Upper lobe of left lung (tissue), 6 donors: ENCODE measurements around the gene BNIPL. TPM values are rescaled to one million over a fixed set of nuclear protein-coding genes. Genes with fewer than 3 reads are reported as not detected.

Experiments used
- ATAC-seq, 2 donors: fragments of 200-7000 bp; cut with Tn5 transposase; one replicate each; pipeline ENCODE4 v1.9.1; 2022; ENCODE audit warnings: mild to moderate bottlenecking in 2 of 2, moderate library complexity in 2 of 2; ENCODE audit not compliant: low FRiP score in 2 of 2
- DNase-seq, 2 donors: peaks; one replicate each; pipeline ENCODE4 v3.0.0-alpha.2; 2019 to 2020
- H3K27ac ChIP-seq, 4 donors: fragments of 200-600 bp; sonication (generic); one replicate each; pipeline ENCODE4 v1.5.1; 2016 to 2019
- H3K27me3 ChIP-seq, 4 donors: fragments of 200-600 bp; sonication (generic); one replicate each; pipeline ENCODE4 v1.5.1; 2017 to 2019
- H3K36me3 ChIP-seq, 4 donors: fragments of 200-600 bp; sonication (generic); one replicate each; pipeline ENCODE4 v1.5.1; 2016 to 2019
- H3K4me1 ChIP-seq, 4 donors: fragments of 200-600 bp; sonication (generic); one replicate each; pipeline ENCODE4 v1.5.1; 2018 to 2019
- H3K4me3 ChIP-seq, 4 donors: fragments of 200-600 bp; sonication (generic); one replicate each; pipeline ENCODE4 v1.5.1; 2017 to 2019; ENCODE audit warnings: mild to moderate bottlenecking in 2 of 4, moderate library complexity in 1 of 4
- H3K9me3 ChIP-seq, 4 donors: fragments of 200-600 bp; sonication (generic); one replicate each; pipeline ENCODE4 v1.5.1; 2018 to 2019
- EP300 ChIP-seq, 4 donors: sonication (generic); formaldehyde crosslinking; IDR thresholded peaks; one replicate each; pipeline ENCODE4 v1.5.1; 2017; ENCODE audit warnings: antibody characterized with exemption in 4 of 4, control low read depth in 2 of 4
- POLR2A ChIP-seq, 4 donors: fragments of 450-650 bp; IDR thresholded peaks; one replicate each; pipeline ENCODE4 v1.5.1; 2016 to 2017; ENCODE audit warnings: antibody characterized with exemption in 4 of 4, mild to moderate bottlenecking in 2 of 4
- POLR2AphosphoS5 ChIP-seq, 2 donors: sonication (generic); formaldehyde crosslinking; IDR thresholded peaks; one replicate each; pipeline ENCODE4 v1.5.1; 2017; ENCODE audit warnings: antibody characterized with exemption in 2 of 2
- WGBS, 2 donors: methylation state at CpG; one replicate each; pipeline ENCODE4 v1.1.5; 2017 to 2018; 5-methylcytosine and 5-hydroxymethylcytosine counted together
- total RNA-seq, 6 donors: library from RNA; depleted of rRNA in 4 of 6; stranded (reverse); fragments of >200 nt in 4 of 6; gene quantifications; one replicate each; pipeline versions ENCODE4 v1.1.0 to v1.2.1, GENCODE V29; 2016 to 2021
- TF ChIP-seq, protein P1 (sequence below), 6 experiments: fragments of 450-650 bp in 4 of 6; fragments of 200-600 bp in 2 of 6; sonication (generic) in 2 of 6; IDR thresholded peaks; one replicate each; pipeline ENCODE4 v1.5.1; 2016 to 2019; ENCODE audit warnings: antibody characterized with exemption in 6 of 6
- donor health status: DM: no; HTN: no; CAD: no; lungs with moderate emphysema.
- donor health status: DM: no; HTN: yes; CAD: no; lungs with severe emphysema.

Gene BNIPL
- total RNA-seq, 6 donors from 2014 or later, result 2.3 to 213 (median 11.7) TPM

DNA sequence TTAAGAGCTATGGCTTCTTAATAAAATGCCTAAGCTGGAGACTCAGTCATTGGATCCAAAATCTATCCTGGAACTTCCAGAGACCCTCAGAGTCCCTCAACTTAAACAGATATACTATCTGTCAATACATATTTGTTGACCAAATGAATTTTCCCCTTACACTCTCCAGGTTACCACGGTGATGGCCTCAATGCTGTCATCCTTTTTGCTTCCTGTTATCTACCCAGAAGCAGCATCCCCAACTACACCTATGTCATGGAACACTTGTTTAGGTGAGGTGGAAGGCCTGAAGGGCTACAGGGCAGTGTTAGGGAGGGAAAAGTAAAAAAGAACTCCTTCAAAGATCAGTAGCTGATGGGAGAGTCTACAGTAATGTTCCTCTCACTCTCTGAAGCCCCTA, 6.8 kb downstream of the BNIPL start:
- Histone ChIP-seq H3K27me3 (no peaks in the 10 kb centered on the region), H3K4me1 (peaks cover 3 to 13% (median 8%) of the 10 kb centered on the region in 4 donors), H3K4me3 (no peak overlapping the region), H3K27ac (no peak overlapping the region), H3K36me3 (peaks cover 0 to 14% (median 0%) of the 10 kb centered on the region in 4 donors), H3K9me3 (no peaks in the 10 kb centered on the region)
- TF ChIP-seq POLR2A (IDR thresholded peaks at IDR 0.05) (no peak), POLR2AphosphoS5 (IDR thresholded peaks at IDR 0.05) (no peak), EP300 (IDR thresholded peaks at IDR 0.05) (no peak)
- TF ChIP-seq, protein P1, sequence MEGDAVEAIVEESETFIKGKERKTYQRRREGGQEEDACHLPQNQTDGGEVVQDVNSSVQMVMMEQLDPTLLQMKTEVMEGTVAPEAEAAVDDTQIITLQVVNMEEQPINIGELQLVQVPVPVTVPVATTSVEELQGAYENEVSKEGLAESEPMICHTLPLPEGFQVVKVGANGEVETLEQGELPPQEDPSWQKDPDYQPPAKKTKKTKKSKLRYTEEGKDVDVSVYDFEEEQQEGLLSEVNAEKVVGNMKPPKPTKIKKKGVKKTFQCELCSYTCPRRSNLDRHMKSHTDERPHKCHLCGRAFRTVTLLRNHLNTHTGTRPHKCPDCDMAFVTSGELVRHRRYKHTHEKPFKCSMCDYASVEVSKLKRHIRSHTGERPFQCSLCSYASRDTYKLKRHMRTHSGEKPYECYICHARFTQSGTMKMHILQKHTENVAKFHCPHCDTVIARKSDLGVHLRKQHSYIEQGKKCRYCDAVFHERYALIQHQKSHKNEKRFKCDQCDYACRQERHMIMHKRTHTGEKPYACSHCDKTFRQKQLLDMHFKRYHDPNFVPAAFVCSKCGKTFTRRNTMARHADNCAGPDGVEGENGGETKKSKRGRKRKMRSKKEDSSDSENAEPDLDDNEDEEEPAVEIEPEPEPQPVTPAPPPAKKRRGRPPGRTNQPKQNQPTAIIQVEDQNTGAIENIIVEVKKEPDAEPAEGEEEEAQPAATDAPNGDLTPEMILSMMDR (IDR thresholded peaks at IDR 0.05), result no peak
- ATAC-seq (no peak), DNase-seq (no peak)
- 91 to 100% methylated on average over 1 of the region's 1 CpG for WGBS, 2 donors

DNA sequence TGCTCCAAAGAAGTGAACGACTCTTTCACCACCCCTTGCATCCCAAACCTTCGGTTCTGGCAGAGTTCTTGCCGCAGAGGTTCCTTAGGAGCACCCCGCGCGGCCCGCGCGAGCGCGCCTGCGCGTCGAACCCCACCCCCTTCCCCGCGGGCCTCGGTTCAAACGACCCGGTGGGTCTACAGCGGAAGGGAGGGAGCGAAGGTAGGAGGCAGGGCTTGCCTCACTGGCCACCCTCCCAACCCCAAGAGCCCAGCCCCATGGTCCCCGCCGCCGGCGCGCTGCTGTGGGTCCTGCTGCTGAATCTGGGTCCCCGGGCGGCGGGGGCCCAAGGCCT, 11.2 kb downstream of the BNIPL start, which contains the start of gene C1orf56:
Gene C1orf56, plus strand, starts transcription at position 161 of the 334 bp plus-strand sequence. Its CDS starts 97 bp downstream, at position 258.
- Histone ChIP-seq H3K4me3 (peak within 1 kb of the TSS; percentile 68 to 80 (median 70)), H3K4me1 (peaks cover 9 to 26% (median 14%) of the 10 kb centered on the region in 4 donors), H3K27ac (peak within 1 kb of the TSS; percentile 74 to 91 (median 86)), H3K9me3 (no peaks in the 10 kb centered on the region), H3K27me3 (no peaks in the 10 kb centered on the region), H3K36me3 (peaks cover 10 to 20% (median 14%) of the 10 kb centered on the region in 4 donors)
- DNase-seq, result peak; percentile 77 to 93
- 0% methylated on average over 2 to 16 of the region's 29 CpGs for WGBS, 2 donors
- ATAC-seq, result peak; percentile 72 to 90
- peak in 2 of 4 donors; percentile 18 to 61 for TF ChIP-seq POLR2A (IDR thresholded peaks at IDR 0.05)
- TF ChIP-seq, protein P1 (IDR thresholded peaks at IDR 0.05), result no peak
- TF ChIP-seq EP300 (IDR thresholded peaks at IDR 0.05), result no peak
- TF ChIP-seq POLR2AphosphoS5 (IDR thresholded peaks at IDR 0.05), result peak; percentile 43 to 75

DNA sequence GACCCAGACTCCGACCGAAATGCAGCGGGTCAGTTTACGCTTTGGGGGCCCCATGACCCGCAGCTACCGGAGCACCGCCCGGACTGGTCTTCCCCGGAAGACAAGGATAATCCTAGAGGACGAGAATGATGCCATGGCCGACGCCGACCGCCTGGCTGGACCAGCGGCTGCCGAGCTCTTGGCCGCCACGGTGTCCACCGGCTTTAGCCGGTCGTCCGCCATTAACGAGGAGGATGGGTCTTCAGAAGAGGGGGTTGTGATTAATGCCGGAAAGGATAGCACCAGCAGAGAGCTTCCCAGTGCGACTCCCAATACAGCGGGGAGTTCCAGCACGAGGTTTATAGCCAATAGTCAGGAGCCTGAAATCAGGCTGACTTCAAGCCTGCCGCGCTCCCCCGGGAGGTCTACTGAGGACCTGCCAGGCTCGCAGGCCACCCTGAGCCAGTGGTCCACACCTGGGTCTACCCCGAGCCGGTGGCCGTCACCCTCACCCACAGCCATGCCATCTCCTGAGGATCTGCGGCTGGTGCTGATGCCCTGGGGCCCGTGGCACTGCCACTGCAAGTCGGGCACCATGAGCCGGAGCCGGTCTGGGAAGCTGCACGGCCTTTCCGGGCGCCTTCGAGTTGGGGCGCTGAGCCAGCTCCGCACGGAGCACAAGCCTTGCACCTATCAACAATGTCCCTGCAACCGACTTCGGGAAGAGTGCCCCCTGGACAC, 11.7 kb downstream of the BNIPL start:
- ATAC-seq (peak; percentile 84 to 89), DNase-seq (peak; percentile 86 to 90)
- peaks cover 16 to 23% (median 19%) of the 10 kb centered on the region in 4 donors for H3K36me3 ChIP-seq
- TF ChIP-seq EP300 (IDR thresholded peaks at IDR 0.05) (no peak), POLR2A (IDR thresholded peaks at IDR 0.05) (peak in 1 of 4 donors; percentile 45), POLR2AphosphoS5 (IDR thresholded peaks at IDR 0.05) (peak in 1 of 2 donors; percentile 10)
- TF ChIP-seq, protein P1 (IDR thresholded peaks at IDR 0.05), result peak in 4 of 6 experiments; percentile 40 to 73 (median 68)
- no peaks in the 10 kb centered on the region for H3K27me3 ChIP-seq
- H3K4me3 ChIP-seq, result peak overlapping the region; percentile 68 to 80 (median 70)
- H3K27ac ChIP-seq, result peak overlapping the region; percentile 74 to 91 (median 86)
- no peaks in the 10 kb centered on the region for H3K9me3 ChIP-seq
- WGBS, 2 donors, result 0 to 2% methylated on average over 8 to 38 of the region's 48 CpGs
- H3K4me1 ChIP-seq, result peaks cover 9 to 26% (median 14%) of the 10 kb centered on the region in 4 donors

DNA sequence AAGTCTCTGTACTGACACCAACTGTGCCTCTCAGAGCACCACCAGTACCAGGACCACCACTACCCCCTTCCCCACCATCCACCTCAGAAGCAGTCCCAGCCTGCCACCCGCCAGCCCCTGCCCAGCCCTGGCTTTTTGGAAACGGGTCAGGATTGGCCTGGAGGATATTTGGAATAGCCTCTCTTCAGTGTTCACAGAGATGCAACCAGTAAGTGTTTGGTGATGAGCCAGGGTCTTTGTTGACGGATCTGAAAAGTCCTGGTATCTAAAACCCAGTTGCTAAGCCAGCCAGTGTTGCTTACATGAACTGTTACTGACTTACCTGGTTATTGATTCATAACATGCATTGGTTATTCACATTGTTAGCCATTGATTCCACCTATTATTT, 12.3 kb downstream of the BNIPL start:
- Histone ChIP-seq H3K9me3 (no peaks in the 10 kb centered on the region), H3K4me1 (peaks cover 9 to 26% (median 14%) of the 10 kb centered on the region in 4 donors), H3K36me3 (peaks cover 20 to 27% (median 23%) of the 10 kb centered on the region in 4 donors), H3K4me3 (peak overlapping the region in 3 of 4 donors; percentile 68 to 80 (median 68)), H3K27me3 (no peaks in the 10 kb centered on the region), H3K27ac (peak overlapping the region; percentile 74 to 91 (median 86))
- no peak for DNase-seq
- 27 to 67% methylated on average over 1 to 3 of the region's 3 CpGs for WGBS, 2 donors
- no peak for TF ChIP-seq POLR2A (IDR thresholded peaks at IDR 0.05)
- TF ChIP-seq EP300 (IDR thresholded peaks at IDR 0.05), result no peak
- no peak for TF ChIP-seq POLR2AphosphoS5 (IDR thresholded peaks at IDR 0.05)
- TF ChIP-seq, protein P1 (IDR thresholded peaks at IDR 0.05), result peak in 2 of 6 experiments; percentile 29 to 56
- ATAC-seq, result no peak
